ENCODE data around the gene PAGE2B. TPM values are rescaled to one million over a fixed set of nuclear protein-coding genes. Genes with fewer than 3 reads are reported as not detected.
A peak's percentile ranks its signal among the peaks of the same experiment; 100 is the strongest.
"Not testable (repeated sequence)": the region's sequence is repeated elsewhere in the genome, so short reads cannot be mapped to it uniquely, and the experiment has no call there.

Gene PAGE2B
- total RNA-seq, 1 experiment from 2014 or later: not detected

DNA sequence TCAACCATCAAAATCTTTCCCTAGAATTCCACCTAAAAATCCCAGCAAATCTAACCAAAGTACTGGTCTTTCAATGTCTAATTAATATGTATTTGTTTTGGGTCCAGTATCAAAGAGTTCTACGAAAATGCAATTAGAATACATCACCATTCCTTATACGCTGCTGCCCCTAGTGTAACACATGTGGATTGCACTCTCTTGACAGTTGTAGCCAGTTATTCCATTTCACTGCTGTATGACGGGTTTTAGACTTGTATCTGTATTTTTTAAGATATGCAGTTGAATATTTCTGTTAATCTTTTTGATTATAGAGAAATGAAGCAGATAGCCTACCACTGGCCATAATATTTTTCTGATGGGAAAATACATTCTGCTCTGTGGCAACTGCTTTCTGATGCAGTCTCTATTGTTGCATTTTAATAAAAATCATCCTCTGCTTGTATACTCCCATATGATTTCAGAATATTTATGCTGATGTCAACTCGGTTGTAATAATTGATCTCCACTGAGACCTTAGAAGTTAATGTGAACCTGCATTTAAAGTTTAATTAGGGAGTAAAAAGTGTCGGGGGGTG lies 17.1 kb upstream of the PAGE2B start:
- DNase-seq (ENCODE audit: low read depth, low spot score) (peak; percentile 20), ATAC-seq (peak; percentile 72; the same call in 1 of the 2 replicates)
- H3K27ac ChIP-seq (ENCODE audit: low read length): no peak overlapping the region
- in situ Hi-C loops (cut with HindIII; ENCODE audit: low pct_unique_long_range_greater_than_20kb, low sequenced_read_pairs) (no loop called here), intact Hi-C loops (cut with micrococcal nuclease; ENCODE audit: unreplicated experiment) (loop anchor here (2.0 kb wide), 1 partner anchor 167 kb away; no protein-coding TSS in a partner anchor)
- ChIA-PET POLR2A (no interaction called here), CTCF (interaction anchor here (0.5 kb wide), 1 partner anchor 1388 kb away, joined by 4 read pairs; no protein-coding TSS in a partner anchor)
- no TSS peak for BruUV-seq (replicated peaks)
- TF ChIP-seq, protein P1, sequence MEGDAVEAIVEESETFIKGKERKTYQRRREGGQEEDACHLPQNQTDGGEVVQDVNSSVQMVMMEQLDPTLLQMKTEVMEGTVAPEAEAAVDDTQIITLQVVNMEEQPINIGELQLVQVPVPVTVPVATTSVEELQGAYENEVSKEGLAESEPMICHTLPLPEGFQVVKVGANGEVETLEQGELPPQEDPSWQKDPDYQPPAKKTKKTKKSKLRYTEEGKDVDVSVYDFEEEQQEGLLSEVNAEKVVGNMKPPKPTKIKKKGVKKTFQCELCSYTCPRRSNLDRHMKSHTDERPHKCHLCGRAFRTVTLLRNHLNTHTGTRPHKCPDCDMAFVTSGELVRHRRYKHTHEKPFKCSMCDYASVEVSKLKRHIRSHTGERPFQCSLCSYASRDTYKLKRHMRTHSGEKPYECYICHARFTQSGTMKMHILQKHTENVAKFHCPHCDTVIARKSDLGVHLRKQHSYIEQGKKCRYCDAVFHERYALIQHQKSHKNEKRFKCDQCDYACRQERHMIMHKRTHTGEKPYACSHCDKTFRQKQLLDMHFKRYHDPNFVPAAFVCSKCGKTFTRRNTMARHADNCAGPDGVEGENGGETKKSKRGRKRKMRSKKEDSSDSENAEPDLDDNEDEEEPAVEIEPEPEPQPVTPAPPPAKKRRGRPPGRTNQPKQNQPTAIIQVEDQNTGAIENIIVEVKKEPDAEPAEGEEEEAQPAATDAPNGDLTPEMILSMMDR (IDR thresholded peaks at IDR 0.05): peak; percentile 75; the same call in 1 of the 2 replicates
- TF ChIP-seq SIN3A (IDR thresholded peaks at IDR 0.05; ENCODE audit: borderline replicate concordance, insufficient read depth, low read depth, low read length) (no peak), POLR2AphosphoS5 (IDR thresholded peaks at IDR 0.05; ENCODE audit: low read depth, low read length) (no peak), TCF7L2 (IDR thresholded peaks at IDR 0.05; ENCODE audit: low read depth, low read length) (0 out of 2 replicates have a peak, but pooled peaks have one; percentile 24)
- TF ChIP-seq, protein P2, sequence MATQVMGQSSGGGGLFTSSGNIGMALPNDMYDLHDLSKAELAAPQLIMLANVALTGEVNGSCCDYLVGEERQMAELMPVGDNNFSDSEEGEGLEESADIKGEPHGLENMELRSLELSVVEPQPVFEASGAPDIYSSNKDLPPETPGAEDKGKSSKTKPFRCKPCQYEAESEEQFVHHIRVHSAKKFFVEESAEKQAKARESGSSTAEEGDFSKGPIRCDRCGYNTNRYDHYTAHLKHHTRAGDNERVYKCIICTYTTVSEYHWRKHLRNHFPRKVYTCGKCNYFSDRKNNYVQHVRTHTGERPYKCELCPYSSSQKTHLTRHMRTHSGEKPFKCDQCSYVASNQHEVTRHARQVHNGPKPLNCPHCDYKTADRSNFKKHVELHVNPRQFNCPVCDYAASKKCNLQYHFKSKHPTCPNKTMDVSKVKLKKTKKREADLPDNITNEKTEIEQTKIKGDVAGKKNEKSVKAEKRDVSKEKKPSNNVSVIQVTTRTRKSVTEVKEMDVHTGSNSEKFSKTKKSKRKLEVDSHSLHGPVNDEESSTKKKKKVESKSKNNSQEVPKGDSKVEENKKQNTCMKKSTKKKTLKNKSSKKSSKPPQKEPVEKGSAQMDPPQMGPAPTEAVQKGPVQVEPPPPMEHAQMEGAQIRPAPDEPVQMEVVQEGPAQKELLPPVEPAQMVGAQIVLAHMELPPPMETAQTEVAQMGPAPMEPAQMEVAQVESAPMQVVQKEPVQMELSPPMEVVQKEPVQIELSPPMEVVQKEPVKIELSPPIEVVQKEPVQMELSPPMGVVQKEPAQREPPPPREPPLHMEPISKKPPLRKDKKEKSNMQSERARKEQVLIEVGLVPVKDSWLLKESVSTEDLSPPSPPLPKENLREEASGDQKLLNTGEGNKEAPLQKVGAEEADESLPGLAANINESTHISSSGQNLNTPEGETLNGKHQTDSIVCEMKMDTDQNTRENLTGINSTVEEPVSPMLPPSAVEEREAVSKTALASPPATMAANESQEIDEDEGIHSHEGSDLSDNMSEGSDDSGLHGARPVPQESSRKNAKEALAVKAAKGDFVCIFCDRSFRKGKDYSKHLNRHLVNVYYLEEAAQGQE (IDR thresholded peaks at IDR 0.05; ENCODE audit: insufficient read depth in 1 of 2, low read depth in 2 of 2, low read length in 1 of 2): no peak
- no peaks in the 10 kb centered on the region for H3K4me1 ChIP-seq (ENCODE audit: control insufficient read depth, insufficient read depth, low read length)
- no peak overlapping the region for H3K4me3 ChIP-seq (ENCODE audit: low read depth in 2 of 2, low read length in 2 of 2)
- no peaks in the 10 kb centered on the region for H3K36me3 ChIP-seq (ENCODE audit: control insufficient read depth, insufficient read depth, low read length)
- H3K27me3 ChIP-seq (ENCODE audit: control insufficient read depth, insufficient read depth, low read length): no peaks in the 10 kb centered on the region; the same call in 1 of the 2 replicates
- H3K9me3 ChIP-seq (ENCODE audit: control insufficient read depth, insufficient read depth, low read depth, low read length): no peaks in the 10 kb centered on the region

DNA sequence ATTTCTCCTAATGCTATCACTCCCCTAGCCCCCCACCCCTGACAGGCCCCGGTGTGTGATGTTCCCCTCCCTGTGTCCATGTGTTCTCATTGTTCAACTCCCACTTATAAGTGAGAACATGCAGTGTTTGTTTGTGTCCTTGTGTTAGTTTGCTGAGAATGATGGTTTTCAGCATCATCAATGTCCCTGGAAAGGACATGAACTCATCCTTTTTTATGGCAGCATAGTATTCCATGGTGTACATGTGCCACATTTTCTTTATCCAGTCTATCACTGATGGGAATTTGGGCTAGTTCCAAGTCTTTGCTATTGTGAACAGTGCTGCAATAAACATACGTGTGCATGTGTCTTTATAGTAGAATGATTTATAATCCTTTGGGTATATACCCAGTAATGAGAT lies 7.7 kb upstream of the PAGE2B start:
- BruUV-seq (replicated peaks); CTCF ChIA-PET; H3K27me3 ChIP-seq (ENCODE audit: control insufficient read depth, insufficient read depth, low read length); H3K4me1 ChIP-seq (ENCODE audit: control insufficient read depth, insufficient read depth, low read length); H3K9me3 ChIP-seq (ENCODE audit: control insufficient read depth, insufficient read depth, low read depth, low read length); in situ Hi-C loops (cut with HindIII; ENCODE audit: low pct_unique_long_range_greater_than_20kb, low sequenced_read_pairs); H3K27ac ChIP-seq (ENCODE audit: low read length); ATAC-seq; H3K4me3 ChIP-seq (ENCODE audit: low read depth in 2 of 2, low read length in 2 of 2); DNase-seq (ENCODE audit: low read depth, low spot score); H3K36me3 ChIP-seq (ENCODE audit: control insufficient read depth, insufficient read depth, low read length); POLR2A ChIA-PET: not testable (repeated sequence)
- intact Hi-C loops (cut with micrococcal nuclease; ENCODE audit: unreplicated experiment): loop anchor here (10.0 kb wide), 1 partner anchor 422 kb away; no protein-coding TSS in a partner anchor

DNA sequence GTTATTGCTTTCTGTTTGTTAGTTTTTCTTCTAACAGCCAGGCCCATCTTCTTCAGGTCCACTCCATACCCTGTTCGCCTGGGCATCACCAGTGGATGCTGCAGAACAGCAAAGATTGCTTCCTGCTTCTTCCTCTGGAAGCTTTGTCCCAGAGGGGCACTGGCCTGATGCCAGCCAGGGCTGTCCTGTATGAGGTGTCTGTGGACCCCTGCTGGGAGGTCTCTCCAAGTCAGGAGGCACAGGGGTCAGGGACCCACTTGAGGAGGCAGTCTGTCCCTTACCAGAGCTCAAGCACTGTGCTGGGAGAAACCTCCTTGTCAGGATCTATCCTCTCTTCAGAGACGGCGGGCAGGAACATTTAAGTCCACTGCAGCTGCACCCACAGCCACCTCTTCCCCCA lies 2.5 kb upstream of the PAGE2B start:
- no peaks in the 10 kb centered on the region for H3K9me3 ChIP-seq (ENCODE audit: control insufficient read depth, insufficient read depth, low read depth, low read length)
- TF ChIP-seq POLR2AphosphoS5 (IDR thresholded peaks at IDR 0.05; ENCODE audit: low read depth, low read length) (no peak), SIN3A (IDR thresholded peaks at IDR 0.05; ENCODE audit: borderline replicate concordance, insufficient read depth, low read depth, low read length) (no peak), TCF7L2 (IDR thresholded peaks at IDR 0.05; ENCODE audit: low read depth, low read length) (no peak)
- TF ChIP-seq, protein P1 (IDR thresholded peaks at IDR 0.05): no peak
- TF ChIP-seq, protein P2 (IDR thresholded peaks at IDR 0.05; ENCODE audit: insufficient read depth in 1 of 2, low read depth in 2 of 2, low read length in 1 of 2): no peak
- intact Hi-C loops (cut with micrococcal nuclease; ENCODE audit: unreplicated experiment): no loop called here
- H3K4me3 ChIP-seq (ENCODE audit: low read depth in 2 of 2, low read length in 2 of 2): no peak overlapping the region
- in situ Hi-C loops (cut with HindIII; ENCODE audit: low pct_unique_long_range_greater_than_20kb, low sequenced_read_pairs): no loop called here
- no TSS peak for BruUV-seq (replicated peaks)
- H3K27me3 ChIP-seq (ENCODE audit: control insufficient read depth, insufficient read depth, low read length): no peaks in the 10 kb centered on the region
- H3K36me3 ChIP-seq (ENCODE audit: control insufficient read depth, insufficient read depth, low read length): no peaks in the 10 kb centered on the region
- ChIA-PET CTCF (no interaction called here), POLR2A (no interaction called here)
- no peak for ATAC-seq
- DNase-seq (ENCODE audit: low read depth, low spot score): no peak
- no peak overlapping the region for H3K27ac ChIP-seq (ENCODE audit: low read length)
- no peaks in the 10 kb centered on the region for H3K4me1 ChIP-seq (ENCODE audit: control insufficient read depth, insufficient read depth, low read length)

Data from Panc1 (cell line).